Left ventricle myocardium superior (tissue), 1 donor: ENCODE measurements around the gene CLPTM1. TPM values are rescaled to one million over a fixed set of nuclear protein-coding genes. Genes with fewer than 3 reads are reported as not detected.

Source experiments
- ATAC-seq: fragments of 200-7000 bp; cut with Tn5 transposase; one replicate; pipeline ENCODE4 v1.9.1; 2020; ENCODE audit warnings: mild to moderate bottlenecking, moderate library complexity
- DNase-seq: peaks from one replicate; pipeline ENCODE4 v3.0.0-alpha.2; 2020
- intact Hi-C: fragments of 100-400 bp; cut with micrococcal nuclease; formaldehyde crosslinking; loops from one replicate; pipeline ENCODE4 v1.11.0; 2022
- total RNA-seq: library from RNA; stranded (reverse); fragmentation: NEBNext Ultra II Directional; extraction: Animal tissue kit (Norgen Biotek cat#: 25700); gene quantifications from one replicate; pipeline ENCODE4 v1.2.1, GENCODE V29; 2021
- donor health status: DM: no; HTN: yes; CAD: no; lungs with severe emphysema.

The CLPTM1 gene
- total RNA-seq, 1 donor from 2014 or later: 97.6 TPM

GRCh38 chr19:44930088-44930487 lies 25.1 kb upstream of the CLPTM1 start:
- ATAC-seq (no peak), DNase-seq (no peak)
- intact Hi-C loops: no loop called here

DNA sequence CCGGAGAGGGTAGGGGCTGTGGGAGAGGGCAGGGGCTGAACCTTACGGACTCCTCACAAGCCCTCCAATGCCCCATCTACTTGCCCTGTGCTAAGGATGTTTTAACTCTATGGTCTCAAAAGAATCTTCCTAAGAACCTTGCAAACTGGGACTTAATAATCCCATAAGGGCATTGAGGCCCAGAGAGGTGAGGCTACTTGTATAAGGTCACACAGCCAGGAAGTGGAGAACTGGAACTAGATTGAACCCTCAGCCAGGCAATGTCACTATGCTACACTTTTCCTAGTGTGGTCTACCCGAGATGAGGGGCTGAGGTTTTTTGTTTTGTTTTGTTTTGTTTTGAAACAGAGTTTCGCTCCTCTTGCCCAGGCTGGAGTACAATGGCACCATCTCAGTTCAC lies 23.6 kb upstream of the CLPTM1 start:
- intact Hi-C loops: no loop called here
- DNase-seq: no peak
- no peak for ATAC-seq

- intact Hi-C loops: no loop called here
- ATAC-seq: no peak
- DNase-seq: no peak
These were observed 15.5 kb upstream of the CLPTM1 start for GRCh38 chr19:44939668-44940067.

GRCh38 chr19:44942067-44942571 lies 13.1 kb upstream of the CLPTM1 start, which contains the start of gene APOC4:
TSS of gene APOC4 (plus strand) at chr19:44942237. CDS start at chr19:44942278, 41 bp downstream.
- DNase-seq: no peak
- intact Hi-C loops: no loop called here
- ATAC-seq: no peak

DNA sequence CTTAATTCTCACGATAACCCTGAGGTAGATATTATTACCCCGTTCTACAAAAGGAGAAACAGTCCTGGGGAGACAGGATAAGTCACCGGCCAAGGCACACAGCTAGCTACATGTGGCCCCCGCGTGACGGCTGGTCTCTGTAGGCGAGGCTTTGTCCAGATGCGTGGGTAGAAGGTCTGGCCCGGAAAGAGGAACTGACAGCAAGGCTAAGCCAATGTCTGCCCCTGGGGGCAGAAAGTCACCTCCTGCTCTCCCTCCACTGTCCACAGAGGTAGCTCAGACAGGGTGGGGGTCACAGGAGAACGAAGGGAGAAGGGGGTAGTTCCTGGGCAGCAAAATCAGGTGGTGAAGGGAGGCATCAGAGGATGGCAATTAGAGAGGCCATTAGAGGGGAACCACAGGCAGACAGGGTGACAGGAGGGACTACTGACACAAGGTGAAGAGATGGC lies 11.4 kb upstream of the CLPTM1 start:
- intact Hi-C loops: no loop called here

GRCh38 chr19:44947041-44947581 lies 8.1 kb upstream of the CLPTM1 start:
- intact Hi-C loops: no loop called here
- ATAC-seq (no peak), DNase-seq (no peak)

More for the DNA sequence above, 11.4 kb upstream of the CLPTM1 start:
- ATAC-seq (peak; percentile 56), DNase-seq (peak; percentile 57)

DNA sequence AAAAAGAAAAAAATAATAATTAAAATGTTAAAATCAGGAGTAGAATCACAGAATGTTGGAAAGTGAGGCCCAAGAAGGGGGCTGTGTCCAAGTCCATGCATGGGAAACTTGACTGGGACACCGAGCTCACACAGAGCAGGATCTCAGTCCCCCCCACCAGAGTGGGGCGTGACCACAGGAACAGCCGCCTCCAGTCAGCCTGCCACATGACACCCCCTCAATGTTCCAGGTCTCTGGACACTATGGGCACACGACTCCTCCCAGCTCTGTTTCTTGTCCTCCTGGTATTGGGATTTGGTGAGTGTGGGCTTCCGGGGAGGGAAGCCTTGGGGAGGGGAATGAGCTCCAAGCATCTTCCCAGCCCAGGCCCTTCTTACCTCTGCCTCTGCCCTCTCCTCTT lies 6.9 kb upstream of the CLPTM1 start:
- no peak for ATAC-seq
- intact Hi-C loops: no loop called here
- DNase-seq: no peak

DNA sequence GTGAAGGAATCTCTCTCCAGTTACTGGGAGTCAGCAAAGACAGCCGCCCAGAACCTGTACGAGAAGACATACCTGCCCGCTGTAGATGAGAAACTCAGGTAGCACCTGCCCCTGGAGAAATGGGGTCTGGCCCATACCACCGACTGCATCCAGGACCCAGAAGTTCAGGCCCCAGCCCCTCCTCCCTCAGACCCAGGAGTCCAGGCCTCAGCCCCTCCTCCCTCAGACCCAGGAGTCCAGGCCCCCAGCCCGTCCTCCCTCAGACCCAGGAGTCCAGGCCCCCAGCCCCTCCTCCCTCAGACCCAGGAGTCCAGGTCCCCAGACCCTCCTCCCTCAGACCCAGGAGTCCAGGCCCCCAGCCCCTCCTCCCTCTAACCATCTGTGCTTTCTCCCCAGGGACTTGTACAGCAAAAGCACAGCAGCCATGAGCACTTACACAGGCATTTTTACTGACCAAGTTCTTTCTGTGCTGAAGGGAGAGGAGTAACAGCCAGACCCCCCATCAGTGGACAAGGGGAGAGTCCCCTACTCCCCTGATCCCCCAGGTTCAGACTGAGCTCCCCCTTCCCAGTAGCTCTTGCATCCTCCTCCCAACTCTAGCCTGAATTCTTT lies 6.3 kb upstream of the CLPTM1 start:
- no peak for ATAC-seq
- no peak for DNase-seq
- intact Hi-C loops: no loop called here

- ATAC-seq (no peak), DNase-seq (no peak)
- intact Hi-C loops: no loop called here
These were observed 5.6 kb upstream of the CLPTM1 start for GRCh38 chr19:44949550-44949949.

GRCh38 chr19:44951179-44952159 lies 3.7 kb upstream of the CLPTM1 start:
- intact Hi-C loops: loop anchor here (5.0 kb wide), 1 partner anchor 49 kb away; no protein-coding TSS in a partner anchor
- DNase-seq (no peak), ATAC-seq (no peak)

DNA sequence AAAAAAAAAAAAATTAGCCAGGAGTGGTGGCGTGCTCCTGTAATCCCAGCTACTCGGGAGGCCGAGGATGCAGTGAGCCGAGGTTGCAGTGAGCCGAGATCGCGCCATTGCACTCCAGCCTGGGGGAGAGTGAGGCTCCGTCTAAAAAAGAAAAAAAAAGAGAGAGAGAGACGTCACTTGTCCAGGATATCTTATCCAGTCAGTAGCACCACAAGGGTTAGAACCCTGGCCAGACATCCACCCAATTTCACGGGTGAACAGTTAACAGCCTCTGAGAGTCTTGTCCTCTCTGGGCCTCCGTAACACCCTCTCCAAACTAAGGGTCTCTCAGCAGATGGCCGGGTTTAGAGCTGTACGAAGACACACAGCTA lies 917 bp upstream of the CLPTM1 start:
- ATAC-seq: no peak
- no peak for DNase-seq
- intact Hi-C loops: loop anchor here (5.0 kb wide), 1 partner anchor 52 kb away; no protein-coding TSS in a partner anchor

DNA sequence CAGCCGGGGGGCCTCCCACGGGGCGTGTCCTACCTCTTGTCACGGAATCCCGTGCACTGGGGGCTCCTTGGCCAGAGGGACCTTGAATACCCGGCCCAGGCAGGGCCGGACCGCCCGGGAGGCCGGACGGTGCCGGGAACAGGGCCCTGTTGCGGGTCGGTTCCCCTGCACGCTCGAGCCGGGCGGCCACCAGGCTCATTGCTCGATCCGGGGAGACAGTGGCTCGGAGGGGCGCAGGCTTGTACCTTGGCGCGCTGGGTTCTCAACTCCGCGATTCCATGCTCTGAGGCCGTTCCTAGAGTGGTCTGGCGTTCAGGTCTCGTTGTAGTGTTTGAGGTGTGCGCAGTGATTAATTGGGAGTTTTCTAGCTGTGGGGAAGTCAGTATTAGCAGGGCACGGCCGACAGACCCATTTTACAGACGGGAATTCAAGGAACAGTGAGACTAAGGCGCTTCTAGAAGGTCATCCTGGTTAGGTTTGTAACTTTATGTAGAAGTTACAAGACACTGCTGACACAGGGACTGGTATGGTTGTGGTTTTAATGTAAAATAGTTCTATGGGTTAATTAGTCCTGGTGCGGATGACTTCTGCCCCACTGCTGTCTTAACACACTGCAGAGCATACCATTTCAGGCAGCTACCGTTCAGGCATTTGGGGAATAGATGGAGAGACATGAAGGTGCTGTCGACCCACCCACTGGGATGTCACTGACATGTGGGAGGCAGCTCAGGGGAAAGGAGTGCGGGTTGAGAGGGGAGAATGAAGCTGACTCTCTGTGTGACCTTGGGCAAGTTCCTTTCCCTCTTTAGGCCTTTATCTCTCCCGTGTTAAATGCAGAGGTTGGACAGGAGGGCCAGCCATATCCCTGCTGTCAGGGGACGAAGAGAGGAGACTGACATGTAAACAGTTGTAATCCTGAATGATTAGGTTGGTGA lies 592 bp downstream of the CLPTM1 start:
- peak; percentile 0 for ATAC-seq

DNA sequence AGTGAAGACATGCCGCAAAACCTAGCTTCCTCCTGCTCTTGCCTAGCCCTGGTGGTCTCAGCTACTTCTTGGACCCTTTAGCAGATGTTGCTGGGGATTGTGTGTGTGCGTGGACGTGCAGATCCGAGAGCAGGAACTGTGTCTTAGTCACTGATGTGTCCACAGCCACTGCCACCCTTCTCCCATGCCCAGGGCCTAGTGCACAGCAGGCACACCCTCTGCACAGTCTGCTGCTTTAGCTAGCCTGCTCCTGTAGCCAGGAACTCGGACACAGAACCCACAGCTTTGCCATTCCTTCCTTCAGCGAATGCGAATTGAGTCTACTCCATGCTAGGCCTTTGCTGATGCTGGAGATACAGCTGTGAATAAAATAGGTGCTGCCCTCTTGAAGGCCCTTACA lies 2.3 kb downstream of the CLPTM1 start:
- intact Hi-C loops: no loop called here
- DNase-seq: no peak
- ATAC-seq: no peak

More for the DNA sequence above, 592 bp downstream of the CLPTM1 start:
- intact Hi-C loops: no loop called here
- DNase-seq: no peak

GRCh38 chr19:44958090-44958489 lies 2.9 kb downstream of the CLPTM1 start:
- DNase-seq (no peak), ATAC-seq (no peak)
- intact Hi-C loops: no loop called here

DNA sequence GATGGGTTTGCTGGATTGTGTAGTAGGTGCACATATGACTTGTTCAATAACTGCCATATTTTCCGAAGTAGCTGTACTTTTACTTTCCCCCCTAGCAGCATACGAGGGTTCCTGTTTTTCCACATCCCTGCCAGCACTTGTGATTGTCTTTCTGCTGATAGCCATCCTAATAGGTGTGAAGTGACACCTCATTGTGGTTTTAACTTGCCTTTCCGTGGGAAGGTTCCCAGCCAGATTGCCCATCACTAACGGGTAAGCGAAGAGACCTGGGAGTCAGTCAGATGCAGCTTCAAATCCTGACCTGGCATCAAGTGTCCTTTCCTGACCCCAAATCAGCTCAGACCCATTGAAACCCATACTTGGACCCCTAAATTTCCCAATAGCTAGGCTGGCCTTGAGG lies 4.5 kb downstream of the CLPTM1 start:
- DNase-seq (no peak), ATAC-seq (no peak)
- intact Hi-C loops: no loop called here

- DNase-seq (no peak), ATAC-seq (peak; percentile 38)
- intact Hi-C loops: no loop called here
These were observed 5.9 kb downstream of the CLPTM1 start for GRCh38 chr19:44960906-44961728.

GRCh38 chr19:44961821-44962220 lies 6.6 kb downstream of the CLPTM1 start:
- DNase-seq (no peak), ATAC-seq (no peak)
- intact Hi-C loops: no loop called here

DNA sequence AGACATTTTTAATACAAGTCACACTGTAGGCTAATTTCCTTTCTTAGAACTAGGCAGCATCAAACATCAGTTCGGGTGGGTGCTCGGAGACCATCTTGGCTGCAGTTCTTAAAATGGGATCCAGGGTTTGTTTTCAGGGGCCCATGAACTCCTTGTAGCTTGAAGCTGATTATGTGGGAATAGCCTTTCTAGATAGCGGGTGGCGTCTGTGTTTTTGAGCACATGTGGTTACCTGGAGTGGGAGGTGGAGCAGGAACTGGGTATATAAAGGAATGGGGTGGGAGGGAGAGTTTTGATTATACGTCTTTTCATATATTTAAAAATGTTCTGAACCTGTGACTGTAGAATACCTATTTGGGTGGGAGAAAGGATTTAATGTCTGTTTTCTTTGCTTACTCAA lies 12.9 kb downstream of the CLPTM1 start:
- ATAC-seq: no peak
- DNase-seq: no peak
- intact Hi-C loops: no loop called here
